Measurements from ENCODE around the gene RAMP1. TPM values are rescaled to one million over a fixed set of nuclear protein-coding genes. Genes with fewer than 3 reads are reported as not detected.

RAMP1 gene
- total RNA-seq, 2 experiments from 2014 or later, result 5.8 to 5.9 TPM

DNA sequence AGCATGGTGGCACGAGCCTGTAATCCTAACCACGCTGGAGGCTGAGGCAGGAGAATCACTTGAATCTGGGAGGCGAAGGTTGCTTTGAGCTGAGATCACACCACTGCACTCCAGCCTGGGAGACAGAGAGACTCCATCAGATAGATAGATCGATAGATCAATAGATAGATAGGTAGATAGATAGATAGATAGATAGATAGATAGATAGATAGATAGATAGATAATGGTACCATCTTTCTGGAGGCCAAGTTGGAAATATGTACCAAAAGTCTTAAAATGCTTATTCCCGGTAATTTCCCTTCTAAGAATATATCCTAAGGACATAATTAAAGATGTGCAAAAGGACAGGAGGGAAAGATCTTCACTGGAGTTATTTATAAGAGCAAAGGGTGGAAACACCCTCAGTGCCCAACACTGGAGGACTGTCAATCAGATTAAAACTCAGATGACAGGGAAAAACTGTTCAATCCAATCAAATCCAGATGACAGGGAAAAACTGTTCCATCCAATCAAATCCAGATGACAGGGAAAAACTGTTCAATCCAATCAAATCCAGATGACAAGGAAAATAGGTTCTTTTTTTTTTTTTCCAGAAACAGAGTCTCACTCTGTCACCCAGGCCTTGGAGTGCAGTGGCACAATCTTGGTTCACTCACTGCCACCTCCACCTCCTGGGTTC lies 58.4 kb downstream of the RAMP1 start:
- no peaks in the 10 kb centered on the region for H3K27me3 Mint-ChIP-seq (ENCODE audit: low read depth)
- H3K9me3 Mint-ChIP-seq (ENCODE audit: insufficient read depth), result no peaks in the 10 kb centered on the region
- ATAC-seq (no peak), DNase-seq (no peak)
- peaks cover 23% of the 10 kb centered on the region for H3K4me1 Mint-ChIP-seq (ENCODE audit: low read depth)
- CTCF ChIA-PET, result no interaction called here
- no peak overlapping the region for H3K4me3 Mint-ChIP-seq
- POLR2A ChIA-PET, result no interaction called here
- H3K36me3 Mint-ChIP-seq (ENCODE audit: low read depth), result no peaks in the 10 kb centered on the region
- no peak overlapping the region for H3K27ac Mint-ChIP-seq

- no peak overlapping the region for H3K4me3 Mint-ChIP-seq
- H3K27me3 Mint-ChIP-seq (ENCODE audit: low read depth), result no peaks in the 10 kb centered on the region
- H3K4me1 Mint-ChIP-seq (ENCODE audit: low read depth), result peaks cover 32% of the 10 kb centered on the region
- DNase-seq (no peak), ATAC-seq (no peak)
- H3K9me3 Mint-ChIP-seq (ENCODE audit: insufficient read depth), result no peaks in the 10 kb centered on the region
- POLR2A ChIA-PET, result no interaction called here
- H3K27ac Mint-ChIP-seq, result no peak overlapping the region
- CTCF ChIA-PET, result interaction anchor here (1.0 to 1.3 kb wide), 2 partner anchors 31 to 61 kb away, joined by 3 read pairs; no protein-coding TSS in a partner anchor
- H3K36me3 Mint-ChIP-seq (ENCODE audit: low read depth), result no peaks in the 10 kb centered on the region
These were observed 60.2 kb downstream of the RAMP1 start for GRCh38 chr2:237919593-237919992.

GRCh38 chr2:237920673-237921072 lies 61.2 kb downstream of the RAMP1 start:
- no peak overlapping the region for H3K27ac Mint-ChIP-seq

GRCh38 chr2:237921967-237922492 lies 62.6 kb downstream of the RAMP1 start:
- H3K27me3 Mint-ChIP-seq (ENCODE audit: low read depth), result no peaks in the 10 kb centered on the region
- DNase-seq (no peak), ATAC-seq (no peak)
- H3K4me3 Mint-ChIP-seq, result no peak overlapping the region
- no peaks in the 10 kb centered on the region for H3K36me3 Mint-ChIP-seq (ENCODE audit: low read depth)
- ChIA-PET POLR2A (no interaction called here), CTCF (interaction anchor here (1.2 to 2.5 kb wide), 5 partner anchors 8 to 187 kb away, joined by 3 to 9 read pairs (median 5); no protein-coding TSS in a partner anchor)
- no peak overlapping the region for H3K27ac Mint-ChIP-seq
- no peaks in the 10 kb centered on the region for H3K9me3 Mint-ChIP-seq (ENCODE audit: insufficient read depth)
- H3K4me1 Mint-ChIP-seq (ENCODE audit: low read depth), result peaks cover 41% of the 10 kb centered on the region

More at GRCh38 chr2:237920673-237921072, 61.2 kb downstream of the RAMP1 start:
- Mint-ChIP-seq H3K4me1 (ENCODE audit: low read depth) (peaks cover 34% of the 10 kb centered on the region), H3K36me3 (ENCODE audit: low read depth) (no peaks in the 10 kb centered on the region), H3K4me3 (no peak overlapping the region), H3K27me3 (ENCODE audit: low read depth) (no peaks in the 10 kb centered on the region), H3K9me3 (ENCODE audit: insufficient read depth) (no peaks in the 10 kb centered on the region)
- ATAC-seq, result no peak
- no peak for DNase-seq
- POLR2A ChIA-PET, result no interaction called here
- CTCF ChIA-PET, result interaction anchor here (1.3 kb wide), 1 partner anchor 62 kb away, joined by 3 read pairs; no protein-coding TSS in a partner anchor

DNA sequence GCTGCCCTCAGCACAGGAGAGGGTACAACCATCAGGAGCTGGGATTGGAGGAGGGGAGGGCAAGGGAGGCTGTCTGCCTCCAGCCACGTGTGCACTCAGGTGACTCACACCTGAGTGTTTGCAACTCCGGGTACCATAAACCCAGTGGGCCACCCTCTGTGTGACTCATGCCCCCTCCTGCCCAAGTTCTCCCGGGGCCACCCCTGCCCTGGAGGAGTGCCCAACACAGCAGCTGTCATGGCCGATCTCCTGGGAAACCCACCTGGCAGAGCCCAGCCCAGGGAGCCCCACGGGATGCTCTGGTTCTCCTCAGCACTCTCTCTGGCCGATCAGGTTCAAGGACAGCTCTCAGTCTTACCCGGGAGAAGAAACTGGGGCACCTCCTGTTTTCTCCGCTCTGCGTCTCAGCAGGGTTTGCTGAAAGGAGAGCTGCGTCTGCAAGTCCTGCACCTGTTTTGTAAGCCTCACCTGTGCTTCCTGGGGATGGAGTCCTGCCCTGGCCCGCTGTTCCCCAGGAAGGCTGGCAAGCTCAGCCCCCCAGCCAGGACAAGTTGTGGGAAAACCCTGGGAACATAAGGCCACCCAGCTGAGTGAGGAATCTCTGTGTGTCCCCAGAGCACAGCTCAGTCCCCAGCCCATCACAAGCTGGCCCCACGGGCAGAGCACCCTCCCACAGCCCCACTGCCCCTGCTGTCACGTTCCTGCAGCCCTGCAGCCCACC lies 63.4 kb downstream of the RAMP1 start:
- peaks cover 5% of the 10 kb centered on the region for H3K9me3 Mint-ChIP-seq (ENCODE audit: insufficient read depth)
- no peak for DNase-seq
- peak overlapping the region; percentile 6 for H3K27ac Mint-ChIP-seq
- peaks cover 41% of the 10 kb centered on the region for H3K4me1 Mint-ChIP-seq (ENCODE audit: low read depth)
- peaks cover 4% of the 10 kb centered on the region for H3K36me3 Mint-ChIP-seq (ENCODE audit: low read depth)
- CTCF ChIA-PET, result interaction anchor here (0.6 to 2.5 kb wide), 30 partner anchors 9 to 341 kb away, joined by 3 to 13 read pairs (median 4); no protein-coding TSS in a partner anchor
- POLR2A ChIA-PET, result interaction anchor here (1.3 kb wide), 1 partner anchor 138 kb away, joined by 5 read pairs; the partner anchor contains the start of gene SCLY
- H3K4me3 Mint-ChIP-seq, result no peak overlapping the region
- ATAC-seq, result no peak
- H3K27me3 Mint-ChIP-seq (ENCODE audit: low read depth), result no peaks in the 10 kb centered on the region

- ChIA-PET POLR2A (interaction anchor here (1.3 kb wide), 1 partner anchor 137 kb away, joined by 5 read pairs; the partner anchor contains the start of gene SCLY), CTCF (interaction anchor here (0.7 to 2.5 kb wide), 30 partner anchors 9 to 340 kb away, joined by 3 to 13 read pairs (median 4); no protein-coding TSS in a partner anchor)
- Mint-ChIP-seq H3K4me3 (peak overlapping the region; percentile 18), H3K27ac (peak overlapping the region; percentile 44), H3K27me3 (ENCODE audit: low read depth) (no peaks in the 10 kb centered on the region), H3K4me1 (ENCODE audit: low read depth) (peaks cover 41% of the 10 kb centered on the region), H3K9me3 (ENCODE audit: insufficient read depth) (peaks cover 7% of the 10 kb centered on the region), H3K36me3 (ENCODE audit: low read depth) (peaks cover 4% of the 10 kb centered on the region)
- ATAC-seq (peak; percentile 99), DNase-seq (peak; percentile 84)
These were observed 64.2 kb downstream of the RAMP1 start for GRCh38 chr2:237923481-237924163.

DNA sequence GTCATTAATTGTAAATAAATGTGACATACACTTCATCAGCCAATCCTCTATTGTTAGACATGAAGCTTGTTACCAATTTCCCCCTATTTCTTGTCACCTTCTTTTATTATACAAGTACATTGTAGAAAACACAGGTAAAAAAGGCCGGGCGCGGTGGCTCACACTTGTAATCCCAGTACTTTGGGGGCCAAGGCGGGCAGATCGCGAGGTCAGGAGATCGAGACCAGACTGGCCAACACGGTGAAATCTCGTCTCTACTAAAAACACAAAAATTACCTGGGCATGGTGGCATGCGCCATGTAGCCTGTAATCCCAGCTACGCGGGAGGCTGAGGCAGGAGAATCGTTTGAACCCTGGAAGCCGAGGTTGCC lies 64.7 kb downstream of the RAMP1 start:
- ChIA-PET POLR2A (interaction anchor here (1.3 kb wide), 1 partner anchor 136 kb away, joined by 5 read pairs; the partner anchor contains the start of gene SCLY), CTCF (interaction anchor here (1.0 to 2.5 kb wide), 13 partner anchors 8 to 70 kb away, joined by 3 to 13 read pairs (median 9); no protein-coding TSS in a partner anchor)
- H3K27ac Mint-ChIP-seq, result no peak overlapping the region
- H3K4me1 Mint-ChIP-seq (ENCODE audit: low read depth), result peaks cover 39% of the 10 kb centered on the region
- peaks cover 7% of the 10 kb centered on the region for H3K9me3 Mint-ChIP-seq (ENCODE audit: insufficient read depth)
- ATAC-seq (no peak), DNase-seq (no peak)
- no peaks in the 10 kb centered on the region for H3K27me3 Mint-ChIP-seq (ENCODE audit: low read depth)
- no peak overlapping the region for H3K4me3 Mint-ChIP-seq
- peaks cover 4% of the 10 kb centered on the region for H3K36me3 Mint-ChIP-seq (ENCODE audit: low read depth)

DNA sequence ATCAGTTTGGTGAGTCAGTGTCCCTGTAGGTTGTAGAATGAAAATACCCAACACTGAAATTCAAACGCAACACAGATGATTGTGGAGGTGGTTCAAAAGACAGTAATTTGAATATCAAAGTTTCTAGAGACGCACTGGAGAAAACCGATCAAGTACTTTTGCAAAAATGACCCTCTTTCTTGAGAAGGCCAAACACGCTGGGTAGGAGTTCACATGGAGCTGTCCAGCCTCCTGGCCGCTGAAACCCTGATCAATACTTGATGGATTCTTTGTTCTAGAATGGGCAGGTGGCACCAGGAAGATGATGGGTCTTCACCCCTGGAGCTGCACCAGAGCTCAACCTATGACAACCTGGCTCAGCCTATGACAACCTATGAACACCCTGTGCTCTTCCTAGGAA lies 67.7 kb downstream of the RAMP1 start:
- H3K9me3 Mint-ChIP-seq (ENCODE audit: insufficient read depth), result peaks cover 7% of the 10 kb centered on the region
- peaks cover 26% of the 10 kb centered on the region for H3K4me1 Mint-ChIP-seq (ENCODE audit: low read depth)
- DNase-seq, result peak; percentile 29

GRCh38 chr2:237927986-237928385 lies 68.6 kb downstream of the RAMP1 start:
- DNase-seq (no peak), ATAC-seq (no peak)
- ChIA-PET POLR2A (no interaction called here), CTCF (interaction anchor here (1.5 to 2.4 kb wide), 2 partner anchors 70 to 335 kb away, joined by 4 to 10 read pairs; no protein-coding TSS in a partner anchor)
- Mint-ChIP-seq H3K9me3 (ENCODE audit: insufficient read depth) (peaks cover 7% of the 10 kb centered on the region), H3K4me3 (no peak overlapping the region), H3K27me3 (ENCODE audit: low read depth) (no peaks in the 10 kb centered on the region), H3K27ac (no peak overlapping the region), H3K36me3 (ENCODE audit: low read depth) (peaks cover 7% of the 10 kb centered on the region), H3K4me1 (ENCODE audit: low read depth) (peaks cover 23% of the 10 kb centered on the region)

More for the DNA sequence above, 67.7 kb downstream of the RAMP1 start:
- Mint-ChIP-seq H3K27me3 (ENCODE audit: low read depth) (no peaks in the 10 kb centered on the region), H3K36me3 (ENCODE audit: low read depth) (peaks cover 7% of the 10 kb centered on the region), H3K4me3 (no peak overlapping the region), H3K27ac (no peak overlapping the region)
- CTCF ChIA-PET, result interaction anchor here (0.9 to 2.4 kb wide), 4 partner anchors 8 to 69 kb away, joined by 3 to 10 read pairs (median 3); no protein-coding TSS in a partner anchor
- POLR2A ChIA-PET, result no interaction called here
- ATAC-seq, result no peak

GRCh38 chr2:237929979-237930378 lies 70.6 kb downstream of the RAMP1 start:
- no peak for ATAC-seq
- CTCF ChIA-PET, result interaction anchor here (1.2 kb wide), 1 partner anchor 27 kb away, joined by 4 read pairs; no protein-coding TSS in a partner anchor

GRCh38 chr2:237931205-237931721 lies 71.8 kb downstream of the RAMP1 start:
- H3K36me3 Mint-ChIP-seq (ENCODE audit: low read depth), result peaks cover 7% of the 10 kb centered on the region
- no peak overlapping the region for H3K4me3 Mint-ChIP-seq
- H3K9me3 Mint-ChIP-seq (ENCODE audit: insufficient read depth), result peaks cover 7% of the 10 kb centered on the region
- POLR2A ChIA-PET, result interaction anchor here (0.9 kb wide), 1 partner anchor 11 kb away, joined by 3 read pairs; no protein-coding TSS in a partner anchor
- no peak for DNase-seq
- H3K27ac Mint-ChIP-seq, result no peak overlapping the region
- ATAC-seq, result no peak
- peaks cover 14% of the 10 kb centered on the region for H3K4me1 Mint-ChIP-seq (ENCODE audit: low read depth)
- CTCF ChIA-PET, result no interaction called here
- H3K27me3 Mint-ChIP-seq (ENCODE audit: low read depth), result no peaks in the 10 kb centered on the region

More at GRCh38 chr2:237929979-237930378, 70.6 kb downstream of the RAMP1 start:
- Mint-ChIP-seq H3K4me3 (no peak overlapping the region), H3K36me3 (ENCODE audit: low read depth) (peaks cover 7% of the 10 kb centered on the region), H3K4me1 (ENCODE audit: low read depth) (peaks cover 15% of the 10 kb centered on the region), H3K9me3 (ENCODE audit: insufficient read depth) (peaks cover 7% of the 10 kb centered on the region), H3K27me3 (ENCODE audit: low read depth) (no peaks in the 10 kb centered on the region), H3K27ac (no peak overlapping the region)
- POLR2A ChIA-PET, result no interaction called here
- no peak for DNase-seq
